NT2/D1 (cell line): ENCODE measurements around the gene TOMM20L.

Source experiments
- SUZ12 ChIP-seq: IDR thresholded peaks from 2 replicates; pipeline ENCODE4 v1.6.1; 2011; ENCODE audit not compliant: insufficient read length, insufficient read depth; ENCODE audit errors: extremely low read depth
- YY1 ChIP-seq: IDR thresholded peaks from 2 replicates; pipeline ENCODE4 v1.6.1; 2011; ENCODE audit not compliant: insufficient read length, insufficient read depth
- ZNF274 ChIP-seq: IDR thresholded peaks from 2 replicates; pipeline ENCODE4 v1.6.1; 2011; ENCODE audit warnings: mild to moderate bottlenecking, low read depth, low read length

DNA sequence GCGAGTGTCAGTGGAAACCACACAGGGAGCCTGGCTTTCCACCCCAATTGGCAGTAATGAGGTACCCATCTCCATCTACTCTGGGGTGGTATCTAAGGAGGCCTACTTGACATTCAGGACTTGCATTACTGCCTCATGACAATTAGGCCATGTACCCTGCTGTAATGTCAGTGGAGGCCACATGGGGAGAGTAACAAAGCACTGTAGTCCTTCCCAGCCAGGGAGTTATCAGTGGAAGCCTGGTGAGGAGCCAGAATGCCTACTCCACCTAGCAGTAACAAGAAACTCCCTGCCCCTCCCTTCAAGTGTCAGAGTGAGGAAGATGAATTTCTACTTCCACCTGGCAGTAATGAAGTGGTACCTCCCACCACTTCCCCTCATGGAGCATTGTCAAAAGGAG, 19.1 kb downstream of the TOMM20L start:
- TF ChIP-seq ZNF274 = no peak
- no peak for TF ChIP-seq SUZ12
- TF ChIP-seq YY1 = no peak
